Right lobe of liver (tissue), 4 donors: ENCODE measurements around the gene PPP2R5D.

Source experiments
- POLR2A ChIP-seq: fragments of 450-650 bp; IDR thresholded peaks from one replicate; pipeline ENCODE4 v1.6.1; 2017; ENCODE audit warnings: antibody characterized with exemption, mild to moderate bottlenecking
- TF ChIP-seq, protein P1 (sequence below), 4 donors: fragments of 200-600 bp in 3 of 4; fragments of 450-650 bp in 1 of 4; IDR thresholded peaks; one replicate each; pipeline versions ENCODE4 v1.5.1 to v1.8.0; 2016 to 2022; ENCODE audit warnings: antibody characterized with exemption in 4 of 4, mild to moderate bottlenecking in 2 of 4
- donor health status: DM: no; HTN: no; CAD: no.
- donor health status: DM: no; HTN: no; CAD: no.
- donor health status: DM: no; HTN: yes; CAD: no.

DNA sequence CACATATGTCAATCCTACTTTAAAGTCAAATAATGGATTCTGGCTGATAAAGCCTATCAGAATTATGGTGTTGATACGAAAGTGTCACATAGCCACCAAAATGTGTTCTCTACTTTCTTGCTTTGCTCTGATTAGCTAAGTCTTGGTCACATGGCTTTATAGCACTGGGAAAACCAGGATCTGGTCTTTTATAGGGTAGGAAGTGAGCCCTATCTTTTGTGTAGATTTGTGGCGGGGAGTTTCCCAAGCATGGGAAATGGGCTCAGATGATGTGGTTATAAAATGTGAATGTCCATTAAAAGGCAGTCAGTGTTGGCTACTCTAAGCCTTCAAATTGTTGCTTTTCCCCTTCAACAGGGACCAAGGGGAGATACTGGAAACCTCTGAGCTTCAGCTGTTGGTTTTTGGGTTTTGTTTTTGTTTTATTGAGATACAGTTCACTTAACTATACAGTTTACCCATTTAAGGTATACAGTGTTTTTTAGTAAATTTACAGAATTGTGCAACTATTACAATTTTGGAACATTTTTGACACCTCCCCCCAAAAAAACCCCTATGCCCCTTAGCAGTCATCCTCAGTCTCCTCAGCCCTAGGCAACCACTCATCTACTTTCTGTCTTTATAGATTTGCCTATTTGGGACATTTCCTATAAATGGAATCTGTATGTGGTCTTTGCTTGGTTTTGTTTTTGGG lies 49.3 kb downstream of the PPP2R5D start:
- TF ChIP-seq, protein P1, sequence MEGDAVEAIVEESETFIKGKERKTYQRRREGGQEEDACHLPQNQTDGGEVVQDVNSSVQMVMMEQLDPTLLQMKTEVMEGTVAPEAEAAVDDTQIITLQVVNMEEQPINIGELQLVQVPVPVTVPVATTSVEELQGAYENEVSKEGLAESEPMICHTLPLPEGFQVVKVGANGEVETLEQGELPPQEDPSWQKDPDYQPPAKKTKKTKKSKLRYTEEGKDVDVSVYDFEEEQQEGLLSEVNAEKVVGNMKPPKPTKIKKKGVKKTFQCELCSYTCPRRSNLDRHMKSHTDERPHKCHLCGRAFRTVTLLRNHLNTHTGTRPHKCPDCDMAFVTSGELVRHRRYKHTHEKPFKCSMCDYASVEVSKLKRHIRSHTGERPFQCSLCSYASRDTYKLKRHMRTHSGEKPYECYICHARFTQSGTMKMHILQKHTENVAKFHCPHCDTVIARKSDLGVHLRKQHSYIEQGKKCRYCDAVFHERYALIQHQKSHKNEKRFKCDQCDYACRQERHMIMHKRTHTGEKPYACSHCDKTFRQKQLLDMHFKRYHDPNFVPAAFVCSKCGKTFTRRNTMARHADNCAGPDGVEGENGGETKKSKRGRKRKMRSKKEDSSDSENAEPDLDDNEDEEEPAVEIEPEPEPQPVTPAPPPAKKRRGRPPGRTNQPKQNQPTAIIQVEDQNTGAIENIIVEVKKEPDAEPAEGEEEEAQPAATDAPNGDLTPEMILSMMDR (IDR thresholded peaks at IDR 0.05) = no peak
- TF ChIP-seq POLR2A = no peak
